ENCODE data around the gene ZPR1.
"Not testable (repeated sequence)": the region's sequence is repeated elsewhere in the genome, so short reads cannot be mapped to it uniquely, and the experiment has no call there.

ZPR1 gene

GRCh38 chr11:116792144-116792868, 4.5 kb upstream of the ZPR1 start:
- no peak for DNase-seq

DNA sequence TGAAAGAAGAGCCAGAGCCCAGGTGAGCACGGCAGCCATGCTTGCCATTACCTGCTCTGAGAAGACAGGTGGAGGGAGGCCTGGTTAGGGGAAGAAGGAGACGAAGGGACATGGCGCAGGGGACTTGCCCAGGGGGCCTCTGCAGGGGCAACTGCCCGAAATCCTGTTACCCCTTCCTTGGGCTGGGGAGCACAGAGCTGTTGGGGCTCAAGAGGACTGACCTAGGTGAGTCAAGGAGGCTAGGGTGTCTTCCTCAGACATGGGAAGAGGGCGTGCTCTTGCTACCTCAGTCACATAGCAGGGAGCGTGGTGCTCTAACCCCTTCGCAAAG, 4.0 kb upstream of the ZPR1 start, which contains the start of gene APOA5:
Gene APOA5 (minus strand): TSS at position 67 of the 331 bp plus-strand sequence. CDS start 19 bp downstream, at position 48.
- DNase-seq = no peak

DNA sequence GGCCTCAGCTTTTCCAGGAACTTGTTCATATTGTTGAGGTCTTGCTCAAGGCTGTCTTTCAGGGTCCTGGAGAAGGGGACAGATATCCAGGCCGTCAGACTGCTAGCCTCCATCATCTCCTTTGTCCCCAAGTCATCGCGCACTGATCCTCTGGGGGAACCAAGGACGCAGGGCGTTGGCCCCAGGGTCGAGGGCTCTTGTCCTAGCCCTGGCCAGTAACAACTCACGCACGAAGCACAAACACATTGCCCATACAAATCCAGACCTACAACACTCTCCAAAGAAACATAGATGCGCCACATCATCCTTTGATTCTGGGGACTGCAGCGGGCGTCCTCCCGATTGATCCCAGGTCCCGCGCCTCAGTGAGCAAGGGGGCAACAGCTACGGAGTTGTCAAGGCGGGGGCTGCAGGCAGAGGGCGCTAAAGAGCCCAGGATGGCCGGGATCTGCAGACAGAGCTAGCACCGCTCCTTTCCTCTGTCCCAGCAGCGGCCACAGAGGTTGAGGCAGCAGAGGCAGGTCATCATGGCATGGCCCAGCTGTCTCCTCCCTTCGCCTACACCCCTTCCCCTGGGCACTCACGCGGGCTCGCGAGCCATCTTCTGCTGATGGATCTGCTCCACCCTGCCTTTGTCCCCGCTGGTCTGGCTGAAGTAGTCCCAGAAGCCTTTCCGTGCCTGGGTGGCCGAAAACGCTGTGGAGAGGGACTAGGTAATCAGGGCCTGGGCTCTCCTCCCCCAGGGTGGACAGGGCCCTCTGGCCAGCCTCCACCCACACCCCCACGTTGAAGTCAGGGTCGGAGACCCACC, 3.4 kb upstream of the ZPR1 start:
- DNase-seq = peak; percentile 23

GRCh38 chr11:116790167-116791001, 2.6 kb upstream of the ZPR1 start:
- no peak for DNase-seq

DNA sequence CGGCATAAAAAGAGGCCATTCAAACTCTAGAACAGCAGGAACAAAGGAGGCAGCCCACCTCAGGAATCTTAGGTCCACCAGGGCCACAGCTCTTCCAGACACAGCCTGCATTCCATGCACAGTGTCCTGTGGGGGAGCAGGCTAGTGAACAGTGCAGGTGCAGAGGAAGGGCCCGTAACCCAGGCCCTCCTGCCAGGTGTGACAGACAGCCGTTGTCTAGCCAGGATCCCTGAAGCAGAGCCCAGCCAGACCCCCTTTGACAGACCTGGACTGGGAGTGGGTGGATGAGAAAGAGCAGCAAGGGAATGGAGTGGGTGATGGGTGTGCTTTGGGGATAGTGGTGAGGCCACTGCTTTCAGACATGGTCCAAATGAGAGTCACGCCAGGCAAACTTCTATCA, 1.2 kb upstream of the ZPR1 start:
- DNase-seq = no peak

- DNase-seq = no peak
Measured at GRCh38 chr11:116788534-116788933, 711 bp upstream of the ZPR1 start.

DNA sequence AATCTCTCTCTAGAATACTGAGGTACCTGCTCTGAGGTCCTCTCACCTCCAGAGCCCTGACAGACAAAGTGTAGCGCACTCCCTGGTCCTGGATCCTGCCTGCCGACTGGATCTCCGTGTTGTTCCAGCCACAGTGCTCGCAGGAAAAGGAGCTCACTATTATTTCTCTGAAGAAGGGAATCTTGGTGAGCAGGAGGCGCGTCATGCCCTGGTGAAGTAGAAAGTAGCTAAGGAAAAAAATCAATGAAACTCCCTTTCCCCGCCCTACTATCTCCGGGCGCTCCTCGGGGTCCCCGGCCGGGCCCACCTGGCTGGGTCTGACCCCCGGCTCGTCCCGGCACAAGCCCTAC, 412 bp downstream of the ZPR1 start:
- DNase-seq = no peak

- no peak for DNase-seq
Measured at GRCh38 chr11:116786966-116787365, 857 bp downstream of the ZPR1 start.

DNA sequence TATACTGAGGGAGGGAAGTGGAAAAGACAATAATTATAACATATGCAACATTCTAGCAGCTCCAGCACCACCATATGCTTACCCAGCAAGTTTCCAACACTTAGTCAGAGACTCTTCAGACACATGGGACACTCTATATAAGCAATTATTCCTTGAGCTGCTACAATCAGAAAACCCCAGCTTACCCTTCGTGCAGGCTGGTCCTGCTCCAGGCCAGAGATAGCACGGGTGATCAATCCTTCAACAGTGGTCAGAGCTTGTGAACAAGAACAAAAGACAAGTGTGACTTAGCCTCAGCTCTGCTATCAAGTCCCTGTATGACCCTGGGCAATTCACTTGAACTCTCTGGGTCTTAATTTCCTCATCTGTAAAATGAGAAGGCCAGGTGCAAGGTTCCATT, 1.5 kb downstream of the ZPR1 start:
- no peak for DNase-seq

DNA sequence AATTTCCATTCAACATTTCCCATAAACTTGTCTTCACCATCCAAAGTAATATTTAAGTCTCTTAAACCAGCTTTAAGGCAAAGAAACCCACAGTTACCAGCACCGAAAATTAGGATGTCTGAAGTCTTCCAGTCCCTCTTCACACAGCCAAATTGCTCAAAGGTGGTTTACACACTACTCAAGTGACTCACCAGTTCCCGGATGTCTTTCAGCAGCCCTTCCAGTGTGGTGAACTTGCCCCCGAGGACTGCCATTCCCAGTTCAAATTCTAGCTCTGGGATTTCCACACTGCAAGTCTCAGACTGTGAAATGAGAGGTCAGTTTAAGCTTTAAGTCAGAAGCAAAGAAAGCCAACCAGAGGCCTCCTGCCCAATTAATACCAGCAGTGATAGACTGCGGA, 5.1 kb downstream of the ZPR1 start:
- no peak for DNase-seq

GRCh38 chr11:116778556-116778955, 9.3 kb downstream of the ZPR1 start:
- no peak for DNase-seq

DNA sequence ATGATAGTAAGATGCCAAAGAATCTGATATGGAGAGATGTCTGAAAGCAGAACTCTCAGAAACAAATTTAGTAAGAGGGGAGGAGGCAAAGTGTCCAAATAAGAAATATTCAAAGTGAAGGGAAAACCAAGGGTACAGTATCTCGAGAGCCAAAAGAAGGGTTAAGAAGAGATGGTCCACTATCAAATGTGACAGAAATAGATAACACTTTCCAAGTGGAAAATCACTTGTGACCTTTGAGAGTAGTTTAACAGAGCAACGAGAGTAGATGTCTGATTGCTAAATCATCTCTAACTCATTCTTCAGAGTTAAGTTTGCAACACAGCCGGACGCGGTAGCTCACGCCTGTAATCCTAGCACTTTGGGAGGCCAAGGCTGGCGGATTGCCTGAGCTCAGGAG, 10.8 kb downstream of the ZPR1 start:
- no peak for DNase-seq

- DNase-seq = no peak
Measured at GRCh38 chr11:116776522-116776984, 11.3 kb downstream of the ZPR1 start.

- no peak for DNase-seq
Measured at GRCh38 chr11:116775975-116776374, 11.8 kb downstream of the ZPR1 start.

GRCh38 chr11:116774661-116775060, 13.2 kb downstream of the ZPR1 start:
- DNase-seq = no peak

DNA sequence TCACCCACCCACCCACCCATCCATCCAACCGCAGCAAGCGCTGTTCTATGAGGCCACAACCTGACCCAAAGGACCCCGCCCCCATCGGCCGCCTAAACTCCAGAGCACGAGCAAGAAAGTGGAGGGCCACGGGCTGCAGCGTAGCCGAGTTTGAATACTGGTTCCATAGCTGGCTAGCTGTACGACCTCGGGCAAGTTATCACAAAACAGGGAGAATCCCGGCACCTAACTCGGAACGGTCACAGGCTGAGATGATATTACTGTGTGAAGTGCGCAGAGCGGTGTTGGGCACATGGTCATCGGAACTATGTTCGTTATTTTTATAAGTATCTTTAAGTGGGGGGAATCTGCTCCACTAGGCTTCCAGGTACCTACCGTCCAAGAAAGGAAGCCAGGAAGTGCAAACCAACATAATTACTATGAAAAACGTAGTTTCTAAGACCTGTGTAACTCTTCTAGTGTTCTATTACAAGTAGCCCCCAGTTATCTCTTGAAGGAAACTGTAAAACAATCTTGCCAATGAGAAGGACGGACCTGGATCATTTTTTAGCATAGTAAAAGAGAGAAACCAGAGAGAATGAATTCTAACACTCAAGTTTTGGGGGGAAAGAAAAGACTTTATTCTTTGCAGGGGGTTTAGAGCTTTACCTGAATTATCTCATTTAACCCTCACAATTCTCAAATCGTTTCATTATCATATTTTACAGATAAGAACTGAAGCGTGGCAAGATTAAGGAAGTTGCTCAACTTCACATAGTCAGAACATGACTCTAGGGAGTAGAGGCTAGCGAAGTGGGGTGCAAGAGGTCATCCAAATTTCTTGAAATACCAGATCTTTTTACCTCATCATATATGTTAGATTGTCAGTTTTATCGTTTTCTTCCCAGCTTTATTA, 14.4 kb downstream of the ZPR1 start:
- no peak for DNase-seq

DNA sequence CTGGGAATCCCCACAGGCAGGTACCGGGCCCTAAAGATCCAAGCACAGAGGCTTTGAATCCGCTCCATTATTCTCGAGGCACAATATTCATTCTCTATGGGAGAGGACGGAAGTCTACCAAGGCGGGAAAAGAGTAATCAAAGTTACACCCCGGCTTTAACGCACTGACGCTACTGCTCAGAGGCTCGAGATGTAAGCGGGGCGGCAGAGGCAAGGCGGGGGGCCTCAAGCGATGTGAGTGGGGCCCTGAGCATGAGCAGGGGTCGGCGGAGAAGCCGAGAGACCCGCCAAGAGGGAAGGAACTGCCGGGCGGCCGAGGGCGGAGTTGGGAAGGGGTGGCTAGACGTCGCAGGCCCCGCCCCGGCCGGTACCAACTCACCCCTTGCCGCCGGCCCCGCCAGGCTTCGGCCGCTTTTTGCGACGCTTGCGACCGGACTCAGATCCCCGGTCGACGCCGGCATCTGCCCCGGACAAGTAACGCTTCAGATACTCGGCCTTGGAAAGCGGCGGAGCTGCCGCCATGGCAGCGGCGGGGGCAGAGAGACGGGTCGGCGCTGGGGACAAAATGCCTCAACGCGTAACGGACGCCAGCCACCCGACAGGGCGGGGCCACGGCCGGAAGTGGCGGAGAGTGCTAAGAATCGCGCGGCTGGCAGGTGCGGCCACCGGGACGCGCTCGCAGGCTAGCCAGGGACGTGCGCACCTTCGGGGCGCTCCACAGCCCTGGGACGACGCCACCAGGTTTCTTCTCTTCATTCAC, 15.2 kb downstream of the ZPR1 start, which contains the start of gene BUD13:
Gene BUD13 (minus strand): TSS at position 545 of the 760 bp plus-strand sequence. CDS start 23 bp downstream, at position 522.
- peak; percentile 89 for DNase-seq

DNA sequence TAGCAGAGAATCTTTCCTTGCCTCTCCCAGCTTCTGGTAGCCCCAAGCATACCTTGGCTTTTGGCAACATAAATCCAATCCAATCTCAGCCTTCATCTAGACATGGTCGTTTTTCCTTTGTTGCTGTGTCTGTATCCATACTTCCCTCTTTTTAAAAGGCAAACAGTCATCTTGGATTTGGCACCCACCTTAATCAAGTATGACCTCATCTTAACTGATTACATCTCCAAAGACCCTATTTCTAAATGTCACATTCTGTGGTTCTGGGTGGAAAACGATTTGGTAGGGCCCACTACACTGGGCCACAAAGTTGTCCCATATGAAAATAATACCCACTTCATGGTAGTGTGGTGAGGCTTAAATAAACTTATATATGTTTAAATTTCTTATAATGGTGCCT, 15.9 kb downstream of the ZPR1 start:
- peak; percentile 9 for DNase-seq

DNA sequence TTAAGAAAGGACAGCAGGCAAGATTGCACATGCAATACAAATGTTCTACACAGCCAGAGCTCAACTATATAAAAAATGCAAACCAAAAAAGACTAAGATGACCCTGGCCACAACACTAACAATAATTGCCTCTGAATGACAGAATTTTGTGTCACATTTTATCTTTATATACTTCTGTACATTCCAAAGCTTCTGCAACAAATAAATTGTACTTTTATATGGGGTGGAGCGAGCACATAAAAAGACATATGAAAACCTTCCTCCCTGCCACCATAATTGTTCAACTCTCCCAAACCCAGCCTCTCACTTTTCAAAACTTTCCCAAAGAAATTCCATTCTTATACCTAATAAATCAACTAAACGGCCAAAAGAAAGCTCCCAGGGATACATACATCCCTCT, 25.7 kb downstream of the ZPR1 start:
- no peak for DNase-seq

- not testable (repeated sequence) for DNase-seq
Measured at GRCh38 chr11:116756044-116756443, 31.8 kb downstream of the ZPR1 start.

DNA sequence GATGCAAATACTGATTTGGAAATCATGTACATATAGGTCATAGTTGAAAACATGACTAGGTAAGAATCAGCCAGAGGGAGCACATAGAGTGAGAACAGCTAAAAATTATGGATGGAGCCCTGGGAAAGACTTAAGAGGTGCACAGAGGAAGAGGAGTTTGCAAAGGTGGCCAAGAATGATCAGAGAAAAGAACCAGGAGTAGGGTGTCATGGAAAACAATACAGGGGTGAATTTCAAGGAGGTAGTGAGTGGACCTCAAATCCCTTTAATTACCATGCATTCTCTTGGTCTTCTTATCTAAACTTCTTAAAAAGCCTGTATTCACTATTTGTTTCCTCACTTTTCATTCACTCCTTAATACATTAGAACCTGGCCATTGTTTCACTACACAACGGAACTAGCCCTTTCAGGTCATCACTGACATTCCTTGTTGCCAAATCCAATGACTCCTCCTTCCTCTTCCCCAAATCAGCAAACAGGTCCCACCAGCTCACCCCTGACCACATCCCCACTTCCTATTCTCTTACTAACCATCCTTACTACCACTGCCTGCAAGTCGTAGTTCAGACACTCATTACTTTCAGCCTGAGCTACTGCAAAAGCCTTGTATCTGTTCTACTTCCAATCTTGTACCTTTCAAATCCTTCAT, 37.6 kb downstream of the ZPR1 start:
- no peak for DNase-seq
